ENCODE results near the gene UNCX.

UNCX gene

DNA sequence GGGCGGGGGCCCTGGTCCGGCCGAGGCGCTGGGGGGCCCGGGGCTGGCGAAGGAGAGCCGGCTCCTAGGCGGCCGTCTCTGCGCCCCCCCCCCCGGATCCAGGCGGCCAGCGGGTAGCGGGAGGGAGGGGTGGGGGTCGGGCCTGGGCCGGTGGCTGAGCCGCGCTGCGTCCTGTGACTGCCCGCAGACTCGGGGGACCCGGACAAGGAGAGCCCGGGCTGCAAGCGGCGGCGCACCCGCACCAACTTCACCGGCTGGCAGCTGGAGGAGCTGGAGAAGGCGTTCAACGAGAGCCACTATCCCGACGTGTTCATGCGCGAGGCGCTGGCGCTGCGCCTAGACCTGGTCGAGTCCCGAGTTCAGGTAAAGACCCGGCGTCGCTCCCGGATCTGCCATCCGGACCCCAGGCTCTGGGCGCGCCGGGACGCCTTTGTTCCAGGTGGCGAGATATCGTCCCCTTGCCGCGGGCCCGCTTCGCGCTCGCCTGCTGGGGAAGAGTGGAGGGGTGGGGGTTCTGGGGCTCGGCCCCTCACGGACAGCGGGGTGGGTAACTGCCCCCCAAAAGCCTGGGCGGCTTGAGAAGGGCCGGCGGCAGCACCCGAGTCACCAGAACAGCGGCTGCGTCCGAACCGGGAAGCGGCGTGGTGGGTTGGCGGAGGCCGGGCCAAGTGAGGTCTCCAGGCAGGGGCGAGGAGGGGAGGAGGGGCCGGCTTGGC, 819 bp downstream of the UNCX start:
- DNase-seq, result no peak

DNA sequence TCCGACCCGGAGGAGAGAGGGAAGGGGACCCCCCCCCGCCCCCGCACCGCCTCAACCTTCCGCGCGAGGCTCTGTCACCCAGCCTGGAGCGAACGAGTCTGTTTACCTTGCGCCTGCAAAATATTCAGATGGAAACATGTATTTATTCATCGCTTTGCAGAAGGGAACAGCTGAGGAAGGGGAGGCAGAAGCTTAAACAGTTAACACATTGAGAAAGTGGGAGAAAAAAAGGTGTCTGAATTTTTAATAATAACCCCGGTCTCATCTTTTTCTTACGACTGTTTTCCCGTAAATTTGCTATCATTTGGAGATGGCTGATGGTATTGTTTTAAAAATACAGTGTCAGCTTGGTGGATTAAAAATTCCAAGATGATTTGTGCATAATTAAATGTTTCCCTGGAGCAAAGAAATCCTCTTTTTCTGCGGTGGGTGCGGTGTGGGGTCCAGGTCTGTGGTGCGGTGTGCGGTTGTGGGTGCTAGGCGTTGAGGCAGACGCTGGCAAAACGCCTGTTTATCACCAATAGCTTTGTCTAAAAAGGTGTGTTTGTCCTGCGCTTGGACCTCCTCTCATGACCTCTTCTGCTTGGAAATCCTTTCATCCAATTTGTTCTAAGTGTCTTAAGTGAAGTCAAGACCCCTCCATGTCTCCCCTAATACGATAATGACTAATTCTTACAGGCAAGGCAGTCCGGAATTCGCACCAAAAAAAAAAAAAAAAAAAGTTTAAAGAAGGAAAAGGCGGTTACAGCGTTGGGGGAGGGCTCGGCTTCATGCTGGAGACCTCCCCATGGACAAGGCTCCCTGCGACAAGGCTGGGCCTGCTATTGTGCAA, 1.6 kb downstream of the UNCX start:
- DNase-seq, result no peak

DNA sequence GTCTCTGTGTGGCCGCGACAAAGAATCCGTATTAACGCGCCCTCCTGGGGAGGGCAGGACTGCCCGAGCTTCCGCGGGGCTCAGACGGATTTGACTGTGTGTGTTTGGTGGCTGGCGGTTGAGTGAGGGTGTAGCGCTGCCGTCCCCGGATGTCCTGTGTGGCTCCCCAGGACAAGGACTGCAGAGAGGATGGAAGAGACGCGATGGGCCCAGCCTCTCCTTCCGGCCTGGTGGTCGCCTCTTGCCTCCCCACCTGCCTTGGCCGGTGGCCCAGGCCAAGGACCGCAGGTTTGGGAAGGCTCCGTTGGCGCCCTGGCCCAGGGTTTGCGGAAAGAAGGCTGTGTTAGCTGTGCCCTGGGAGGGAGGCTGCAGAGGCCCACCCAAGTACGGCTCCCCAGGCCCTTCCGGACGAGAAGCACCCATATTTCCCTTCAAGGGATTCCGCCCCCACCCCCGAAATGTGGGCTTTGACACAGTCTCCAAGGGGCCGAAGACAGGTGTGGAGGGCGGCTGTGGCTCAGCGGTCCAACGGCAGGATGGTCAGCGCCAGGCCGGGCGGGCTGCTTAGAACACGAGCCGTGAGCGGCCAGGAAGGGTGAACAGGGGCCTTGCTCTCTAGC, 2.3 kb downstream of the UNCX start:
- no peak for DNase-seq

DNA sequence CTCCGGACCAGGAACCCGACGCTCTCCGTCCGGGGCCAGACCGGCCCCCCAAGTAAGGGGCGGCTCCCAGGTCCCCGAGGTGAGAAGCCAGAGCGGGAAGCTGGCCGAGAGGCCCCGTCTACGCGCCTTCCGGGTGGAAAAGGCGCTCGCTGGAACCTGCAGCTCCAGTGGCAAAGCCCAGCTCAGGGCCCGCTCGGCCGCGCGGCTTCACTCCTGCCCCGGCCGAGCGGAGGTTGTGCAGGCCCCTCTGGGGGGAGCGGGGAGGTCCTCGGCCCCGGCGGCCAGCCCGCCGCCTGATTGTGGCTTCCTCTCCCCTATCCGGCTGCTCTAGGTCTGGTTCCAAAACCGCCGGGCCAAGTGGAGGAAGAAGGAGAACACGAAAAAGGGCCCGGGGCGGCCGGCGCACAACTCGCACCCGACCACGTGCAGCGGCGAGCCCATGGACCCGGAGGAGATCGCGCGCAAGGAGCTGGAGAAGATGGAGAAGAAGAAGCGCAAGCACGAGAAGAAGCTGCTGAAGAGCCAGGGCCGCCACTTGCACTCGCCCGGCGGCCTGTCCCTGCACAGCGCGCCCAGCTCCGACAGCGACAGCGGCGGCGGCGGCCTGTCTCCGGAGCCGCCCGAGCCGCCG, 2.9 kb downstream of the UNCX start:
- no peak for DNase-seq

DNA sequence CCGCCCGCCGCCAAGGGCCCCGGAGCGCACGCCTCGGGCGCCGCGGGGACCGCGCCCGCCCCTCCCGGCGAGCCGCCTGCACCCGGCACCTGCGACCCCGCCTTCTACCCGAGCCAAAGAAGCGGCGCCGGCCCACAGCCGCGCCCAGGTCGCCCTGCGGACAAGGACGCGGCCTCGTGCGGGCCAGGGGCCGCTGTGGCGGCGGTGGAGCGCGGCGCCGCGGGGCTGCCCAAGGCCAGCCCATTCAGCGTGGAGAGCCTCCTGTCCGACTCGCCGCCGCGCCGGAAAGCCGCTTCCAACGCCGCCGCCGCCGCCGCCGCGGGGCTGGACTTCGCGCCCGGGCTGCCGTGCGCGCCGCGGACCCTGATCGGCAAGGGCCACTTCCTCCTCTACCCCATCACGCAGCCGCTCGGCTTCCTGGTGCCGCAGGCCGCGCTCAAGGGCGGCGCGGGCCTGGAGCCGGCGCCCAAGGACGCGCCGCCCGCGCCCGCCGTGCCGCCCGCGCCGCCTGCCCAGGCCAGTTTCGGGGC, 3.5 kb downstream of the UNCX start:
- DNase-seq, result no peak

DNA sequence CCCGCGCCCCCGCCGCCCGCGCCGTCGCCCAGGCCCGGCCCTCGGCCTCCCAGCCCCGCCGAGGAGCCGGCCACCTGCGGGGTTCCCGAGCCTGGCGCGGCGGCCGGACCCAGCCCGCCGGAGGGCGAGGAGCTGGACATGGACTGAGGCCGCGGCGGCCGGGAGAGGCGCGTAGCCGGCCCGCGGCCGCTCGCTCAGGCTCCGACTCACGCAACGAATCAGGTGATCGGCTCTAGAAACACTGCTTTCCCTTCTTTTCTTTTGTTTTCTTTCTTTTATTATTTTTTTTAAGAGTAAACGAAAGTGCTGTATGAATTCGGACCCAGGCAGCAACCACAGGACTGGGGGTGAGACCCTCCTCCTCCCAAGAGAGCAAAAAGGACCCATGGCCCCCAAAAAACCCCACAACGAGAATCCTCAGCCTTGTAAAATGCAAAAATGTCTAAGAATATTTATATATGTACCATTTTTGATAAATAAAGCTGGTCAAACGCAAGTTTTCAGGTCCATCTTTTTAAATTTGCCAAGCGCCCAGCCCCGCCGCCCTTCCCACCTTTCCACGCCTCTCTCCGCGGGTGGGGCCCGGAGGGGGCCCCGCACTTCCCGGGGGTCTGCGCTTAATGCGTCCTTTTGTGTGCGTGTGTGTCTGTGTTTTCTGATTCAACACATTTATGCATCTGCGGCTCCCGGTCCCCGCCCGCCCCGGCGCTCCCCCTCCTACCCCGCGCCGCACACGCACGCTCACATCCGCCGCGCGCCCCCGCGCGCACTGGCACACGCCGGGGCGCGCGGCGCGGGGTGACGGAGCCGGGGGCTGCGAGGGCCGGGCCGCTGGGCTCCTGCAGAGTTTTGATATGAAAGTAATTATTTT, 4.4 kb downstream of the UNCX start:
- DNase-seq, result no peak

DNA sequence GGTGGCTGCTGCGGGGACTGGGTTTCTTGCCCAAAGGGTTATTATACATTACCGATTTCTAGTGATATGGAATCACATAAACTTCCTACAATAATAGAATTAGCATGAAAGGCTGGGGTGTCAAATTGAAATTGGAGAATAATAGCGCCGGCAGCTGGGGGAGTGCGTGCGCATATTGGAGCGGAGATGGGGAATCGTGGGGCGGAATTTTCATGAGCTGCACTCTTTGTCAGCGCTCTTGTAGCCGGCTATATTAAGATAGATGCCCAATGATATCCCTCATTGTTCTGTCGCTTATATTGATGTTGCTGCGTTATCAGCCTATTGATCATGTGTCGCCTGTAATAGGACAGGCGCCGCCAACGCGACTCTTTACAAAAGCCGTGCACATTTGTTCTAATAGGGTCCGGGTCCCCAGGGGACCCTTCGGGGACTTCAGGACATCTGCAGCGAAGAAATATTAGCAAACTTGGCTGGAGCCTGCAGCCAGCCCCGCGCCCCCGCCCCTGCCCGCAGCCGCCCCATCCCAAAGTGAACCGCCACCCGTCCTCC, 5.1 kb downstream of the UNCX start:
- DNase-seq, result no peak

DNA sequence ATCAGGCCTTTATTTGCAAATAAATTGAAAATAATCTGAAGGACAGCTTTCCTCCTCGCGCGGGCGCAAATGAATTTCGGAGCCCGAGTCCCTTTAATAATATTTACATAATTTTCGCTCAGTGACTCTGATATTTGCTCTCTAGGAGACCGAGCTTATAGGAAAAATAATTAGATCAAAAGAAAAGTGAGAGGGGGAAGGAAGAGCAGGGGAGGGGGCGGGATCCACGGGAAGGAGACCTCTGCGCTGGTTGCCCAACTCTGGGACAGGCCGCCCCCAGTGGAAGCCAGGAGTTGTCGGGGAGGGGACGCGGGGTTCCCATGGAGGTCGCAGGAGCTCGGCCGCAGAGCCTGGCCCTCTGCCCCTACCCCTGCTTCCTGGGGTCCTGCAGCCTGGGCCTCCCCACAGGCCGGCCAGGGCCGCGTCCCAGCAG, 5.8 kb downstream of the UNCX start:
- no peak for DNase-seq

DNA sequence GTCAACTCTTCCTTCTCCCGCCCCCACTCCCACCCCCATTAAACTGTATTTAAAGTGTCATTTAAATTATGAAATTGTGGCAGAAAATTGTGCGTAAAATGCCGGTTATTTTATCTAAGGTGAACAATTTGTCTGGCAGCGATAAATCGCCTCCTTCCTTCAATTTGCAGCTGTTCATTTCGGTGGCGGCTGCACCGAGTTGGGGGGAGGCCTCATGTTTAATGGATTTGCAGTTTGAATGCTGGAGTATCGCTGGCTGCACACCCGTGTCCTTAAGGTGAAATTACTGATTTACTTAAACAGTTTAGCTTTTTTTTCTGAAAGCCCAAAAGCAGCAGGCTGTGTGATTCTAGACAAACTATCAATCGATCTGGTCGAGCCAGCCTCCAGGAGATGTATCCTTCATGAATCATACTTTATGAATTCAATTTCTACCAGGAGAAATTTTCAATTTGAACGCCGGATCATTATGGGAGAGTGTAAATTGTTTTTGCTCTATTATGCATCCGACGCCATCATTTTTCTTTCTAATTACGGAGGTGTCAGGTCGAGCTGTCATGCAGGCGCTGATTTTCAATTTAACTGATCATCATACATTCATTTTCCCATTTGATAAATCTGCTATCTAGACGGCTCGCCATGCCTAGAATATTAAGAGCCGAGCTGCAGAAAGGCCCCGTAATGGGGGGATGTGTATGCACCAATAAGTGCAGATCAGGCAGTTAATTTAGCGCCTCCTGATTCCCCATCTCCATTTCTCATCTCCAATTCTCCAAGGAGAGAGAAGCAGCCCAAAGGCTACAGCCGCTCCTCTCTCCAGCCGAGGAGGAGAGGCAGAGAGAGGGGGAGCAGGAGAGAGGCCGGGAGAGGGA, 6.5 kb downstream of the UNCX start:
- no peak for DNase-seq

DNA sequence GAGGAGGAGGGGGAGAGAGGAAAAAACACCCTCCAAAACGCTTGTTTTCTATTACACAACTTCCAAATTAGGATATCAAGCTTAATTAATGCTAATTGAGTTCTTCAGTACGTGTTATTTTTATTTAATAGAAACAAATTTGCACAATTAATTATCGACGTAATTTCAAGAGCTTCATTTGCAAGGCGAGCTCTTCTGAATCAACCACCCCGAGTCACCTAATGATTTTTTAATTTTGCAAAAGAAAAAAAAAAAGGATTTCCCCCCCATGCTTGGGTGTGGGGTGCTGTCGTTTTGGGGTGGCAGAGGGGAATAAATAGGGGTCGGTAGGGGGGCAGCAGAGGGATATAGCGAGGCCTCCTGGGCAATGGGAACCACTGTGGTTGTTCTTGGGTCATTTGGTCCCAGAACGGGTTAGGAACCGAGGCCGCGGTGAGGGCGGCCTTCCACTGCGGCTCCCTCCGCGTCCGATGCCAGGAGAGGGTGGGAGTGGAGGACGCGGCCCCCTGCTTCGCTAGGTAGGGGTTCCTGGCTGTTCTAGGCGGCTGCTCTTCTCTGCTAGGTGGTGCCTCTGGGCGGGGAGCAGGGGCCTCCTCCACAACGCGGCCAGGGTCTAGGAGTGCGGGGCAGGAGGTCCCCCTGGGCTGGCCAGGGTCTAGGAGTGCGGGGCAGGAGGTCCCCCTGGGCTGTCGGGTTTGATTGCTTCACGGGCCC, 7.3 kb downstream of the UNCX start:
- no peak for DNase-seq

DNA sequence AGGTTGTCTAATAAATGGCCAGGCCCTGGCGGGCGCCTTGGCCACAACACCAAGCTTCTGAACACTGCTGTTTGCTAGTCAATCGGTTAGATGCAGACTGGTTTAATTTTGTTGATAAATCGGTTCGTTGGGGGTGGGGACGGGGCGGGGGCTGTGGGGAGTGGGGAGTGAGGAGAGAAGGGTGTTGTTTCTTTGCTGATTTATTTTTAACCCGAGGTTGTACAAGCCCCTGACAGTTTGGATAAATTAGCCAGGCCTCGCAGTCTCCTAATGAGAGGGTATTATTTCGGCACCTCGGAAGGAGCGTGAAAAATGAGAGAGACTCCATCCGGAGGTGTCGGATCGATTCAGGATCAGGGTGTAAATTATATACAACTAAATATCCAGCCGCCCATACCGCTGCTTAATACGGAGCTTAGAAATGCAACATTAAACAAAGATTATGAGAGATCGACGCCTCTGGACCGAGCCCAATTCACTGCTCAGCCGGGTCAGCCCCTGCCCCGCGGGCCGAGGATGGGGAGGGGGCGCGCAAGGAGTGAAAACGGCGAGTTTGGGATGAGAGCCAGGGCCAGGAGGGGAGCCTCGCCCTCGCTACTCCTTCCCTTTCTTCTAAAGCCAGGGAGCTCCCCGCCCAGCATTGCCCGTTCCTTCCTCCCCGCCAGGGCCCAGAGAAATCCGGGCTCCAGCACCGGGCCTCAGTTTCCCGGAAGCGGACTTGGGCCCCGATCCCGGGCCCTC, 8.0 kb downstream of the UNCX start:
- DNase-seq, result no peak

DNA sequence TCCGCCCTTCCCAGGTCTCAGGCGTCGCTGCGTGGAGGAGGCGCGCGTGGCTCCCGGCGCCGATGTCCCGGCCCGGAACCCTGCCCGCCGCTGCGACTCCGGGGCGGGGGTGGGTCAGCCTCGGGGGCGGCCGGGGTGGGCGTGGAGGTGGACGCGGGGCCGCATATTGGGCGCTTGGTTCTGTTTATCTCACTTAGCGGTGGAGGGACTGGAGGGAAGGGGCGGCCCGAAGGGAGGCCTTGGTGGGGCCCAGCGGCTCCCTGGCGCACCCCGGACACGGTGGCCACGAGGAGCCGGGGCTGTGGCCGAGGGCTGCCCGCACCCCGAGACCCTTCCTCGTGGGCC, 8.6 kb downstream of the UNCX start:
- DNase-seq, result no peak

DNA sequence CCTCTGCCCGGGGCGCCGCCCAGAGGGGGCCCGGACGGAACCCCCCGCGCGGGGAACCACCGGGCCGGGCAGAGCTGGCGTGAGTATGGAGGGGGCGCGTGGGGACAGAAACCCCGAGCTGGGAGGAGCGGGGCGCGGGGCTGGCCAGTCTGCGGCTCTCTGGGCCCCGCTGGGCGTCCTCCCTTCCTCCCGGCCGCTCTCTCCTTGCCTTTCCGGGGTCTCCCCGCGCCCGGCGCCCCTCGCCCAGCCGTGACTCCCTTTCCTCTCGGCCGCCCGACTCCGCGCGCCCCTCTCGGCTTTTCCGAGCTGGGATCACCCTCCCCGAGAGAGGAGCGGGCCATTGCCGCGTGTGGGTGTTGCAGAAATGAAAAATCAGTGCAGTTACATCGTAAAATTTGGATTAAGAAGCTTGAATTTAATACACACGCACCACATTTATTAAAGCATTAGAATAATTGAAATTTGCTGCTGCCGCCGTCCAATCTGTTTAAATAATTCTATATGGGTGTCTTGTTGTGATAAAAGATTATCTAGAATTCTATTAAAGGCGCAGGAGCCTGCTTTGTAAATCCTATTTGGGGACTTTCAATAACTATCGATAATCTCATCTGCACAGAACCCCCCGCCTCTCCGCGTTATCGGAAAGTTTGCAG, 9.1 kb downstream of the UNCX start:
- DNase-seq, result no peak

DNA sequence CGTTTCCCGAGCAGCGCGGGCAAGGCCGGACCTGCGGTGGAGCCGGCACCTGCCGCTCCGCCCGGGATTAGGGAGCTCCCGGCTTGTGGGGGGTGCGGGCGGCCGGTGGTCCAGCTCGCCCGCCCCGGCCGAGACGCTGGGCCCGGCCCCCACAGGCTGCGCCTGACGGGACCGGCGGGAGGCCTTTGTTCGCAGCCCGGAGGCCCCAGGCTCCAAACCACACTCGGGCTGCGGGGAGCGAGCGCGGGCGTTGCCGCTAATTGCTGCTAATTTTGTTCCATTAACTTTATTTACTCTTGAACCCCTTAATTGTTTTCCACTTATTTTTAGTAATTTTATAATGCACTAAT, 9.6 kb downstream of the UNCX start:
- DNase-seq, result no peak

DNA sequence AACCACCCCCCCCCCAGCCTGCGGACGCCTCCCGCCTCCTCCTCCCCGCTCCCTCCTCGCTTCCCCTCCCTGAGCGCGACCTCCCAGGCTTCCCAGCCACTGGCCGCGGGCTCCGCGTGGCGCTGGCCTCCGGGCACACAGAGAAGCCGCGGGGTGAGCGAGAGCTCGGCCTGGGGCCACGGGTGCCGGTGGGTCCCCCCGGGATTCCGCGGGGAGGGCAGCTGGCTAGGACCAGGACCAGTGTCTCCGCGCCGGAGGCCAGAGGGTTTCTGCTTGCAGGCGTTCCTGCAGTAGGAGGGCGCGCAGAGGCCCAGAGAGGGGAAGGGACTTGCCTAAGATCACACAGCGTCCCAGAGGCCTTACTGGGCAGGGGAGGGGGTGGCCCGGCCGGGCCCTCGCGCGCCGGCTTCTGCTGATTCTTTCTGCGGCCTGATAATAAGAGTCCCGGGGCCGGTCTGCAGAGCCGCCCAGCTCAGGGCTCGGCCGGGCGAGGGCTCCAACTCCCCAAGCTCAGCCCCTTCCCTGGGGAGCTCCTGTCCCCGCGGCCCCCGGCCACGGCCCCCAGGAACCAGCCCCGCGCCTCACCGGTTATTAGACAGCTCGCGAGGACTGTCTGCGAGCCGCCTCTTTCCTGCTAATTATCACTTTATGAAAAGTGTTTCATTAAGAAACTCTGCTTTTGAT, 10.1 kb downstream of the UNCX start:
- DNase-seq, result no peak

DNA sequence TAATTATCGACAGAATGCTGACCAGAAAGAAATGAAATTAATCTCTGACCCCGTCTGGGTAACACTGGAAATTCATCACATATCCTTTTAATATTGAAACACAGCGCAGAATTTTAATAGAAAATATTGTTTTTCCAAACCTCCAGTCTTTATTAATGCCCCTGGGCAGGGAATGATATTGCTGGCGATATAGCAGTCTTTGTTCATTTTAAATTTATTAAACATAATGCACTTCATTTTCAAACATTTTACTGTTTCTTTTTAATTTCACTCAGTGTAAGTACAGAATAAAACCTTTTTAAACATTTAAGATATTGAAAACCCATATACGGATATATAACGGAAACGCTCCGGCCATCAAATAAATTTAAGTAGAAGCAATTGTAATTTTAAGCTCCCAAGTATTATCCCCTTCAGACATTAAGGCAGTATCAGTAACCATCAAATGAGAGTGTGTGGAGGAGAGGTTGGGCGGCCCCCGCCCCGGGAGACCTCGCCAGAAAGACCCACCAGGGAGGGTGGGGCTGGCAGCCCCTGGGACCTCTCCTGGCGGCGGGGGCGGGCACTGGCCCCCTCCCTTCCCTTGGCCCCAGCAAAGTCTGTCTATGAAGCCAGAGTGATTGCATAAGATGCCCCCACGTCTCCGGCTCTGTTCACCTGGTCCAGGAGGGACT, 10.8 kb downstream of the UNCX start:
- DNase-seq, result no peak

DNA sequence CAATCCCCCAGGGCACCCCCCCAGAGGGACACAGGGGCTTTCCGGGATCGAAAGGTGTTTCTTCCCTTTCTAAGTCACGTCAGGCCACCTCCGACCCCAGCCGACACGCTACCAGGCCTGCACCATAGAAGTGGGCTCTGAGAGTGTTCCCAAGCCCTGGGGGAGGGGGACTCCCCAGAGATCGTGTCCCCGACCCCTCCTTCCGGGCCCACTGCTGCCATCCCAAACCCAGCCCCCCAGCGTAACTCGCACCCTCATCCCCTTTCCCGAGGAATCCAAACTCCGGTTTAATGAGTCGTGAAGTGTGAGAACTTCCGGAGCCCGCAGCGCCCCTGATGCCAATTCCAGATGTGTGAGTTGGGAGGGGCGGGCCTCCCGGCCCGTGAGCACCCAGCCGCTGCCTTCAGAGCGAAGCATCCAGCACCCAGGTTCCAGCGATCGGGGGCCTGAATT, 11.3 kb downstream of the UNCX start:
- DNase-seq, result no peak
